ENCODE data around the gene GLIS1. TPM values are rescaled to one million over a fixed set of nuclear protein-coding genes. Genes with fewer than 3 reads are reported as not detected.

Gene GLIS1
- total RNA-seq, 1 experiment from 2014 or later: not detected

DNA sequence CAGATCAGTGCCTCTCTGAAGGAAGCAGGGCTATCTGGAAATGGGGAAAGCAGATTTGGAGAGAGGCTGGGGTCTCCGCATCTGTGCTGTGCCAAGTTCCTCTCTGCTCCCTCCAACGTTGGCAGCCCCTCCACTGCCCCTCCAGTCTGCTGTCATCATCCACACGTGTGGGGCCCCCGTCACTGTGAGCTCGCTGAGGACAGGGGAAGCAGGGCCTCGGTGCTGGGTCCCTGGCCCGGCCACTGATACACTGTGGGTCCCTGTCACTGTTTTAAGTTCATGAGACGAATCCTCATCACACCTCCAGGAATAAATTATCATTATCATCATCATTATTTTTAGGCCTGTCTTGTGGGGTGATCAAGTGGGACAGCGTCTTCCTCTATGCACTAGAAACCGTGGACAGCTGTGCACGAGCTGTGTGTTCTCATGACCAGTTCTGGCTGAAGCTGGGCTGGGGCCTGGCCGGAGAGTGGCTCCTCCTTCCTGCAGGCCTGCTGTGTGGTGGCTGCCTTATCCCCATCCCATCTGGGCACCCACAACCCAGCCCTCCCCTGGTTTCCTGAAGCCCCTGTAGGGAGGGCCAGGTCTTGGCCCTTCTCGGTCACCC, 227.5 kb downstream of the GLIS1 start:
- Histone ChIP-seq H3K79me2 (ENCODE audit: low read depth) (no peaks in the 10 kb centered on the region), H3K4me1 (replicated peaks; ENCODE audit: insufficient read depth) (no peaks in the 10 kb centered on the region), H3K9me2 (ENCODE audit: insufficient read depth) (no peaks in the 10 kb centered on the region), H3F3A (ENCODE audit: insufficient read depth, low read depth) (no peaks in the 10 kb centered on the region), H3K27ac (no peak overlapping the region), H3K27me3 (ENCODE audit: insufficient read depth, low read depth) (no peaks in the 10 kb centered on the region), H3K36me3 (ENCODE audit: low read depth) (no peaks in the 10 kb centered on the region), H3K9me3 (ENCODE audit: insufficient read depth, low read depth) (no peaks in the 10 kb centered on the region), H3K4me2 (no peak overlapping the region), H3K4me3 (no peak overlapping the region), H4K20me1 (ENCODE audit: insufficient read depth) (no peaks in the 10 kb centered on the region), H2AFZ (no peak overlapping the region)
- intact Hi-C loops (cut with micrococcal nuclease; ENCODE audit: unreplicated experiment): no loop called here
- ChIA-PET CTCF (no interaction called here), POLR2A (ENCODE audit: unreplicated experiment) (interaction anchor here (0.6 kb wide), 1 partner anchor 39 kb away, joined by 4 read pairs; no protein-coding TSS in a partner anchor)
- BruUV-seq (replicated peaks): no TSS peak
- DNase-seq: no peak
- TF ChIP-seq, protein P1, sequence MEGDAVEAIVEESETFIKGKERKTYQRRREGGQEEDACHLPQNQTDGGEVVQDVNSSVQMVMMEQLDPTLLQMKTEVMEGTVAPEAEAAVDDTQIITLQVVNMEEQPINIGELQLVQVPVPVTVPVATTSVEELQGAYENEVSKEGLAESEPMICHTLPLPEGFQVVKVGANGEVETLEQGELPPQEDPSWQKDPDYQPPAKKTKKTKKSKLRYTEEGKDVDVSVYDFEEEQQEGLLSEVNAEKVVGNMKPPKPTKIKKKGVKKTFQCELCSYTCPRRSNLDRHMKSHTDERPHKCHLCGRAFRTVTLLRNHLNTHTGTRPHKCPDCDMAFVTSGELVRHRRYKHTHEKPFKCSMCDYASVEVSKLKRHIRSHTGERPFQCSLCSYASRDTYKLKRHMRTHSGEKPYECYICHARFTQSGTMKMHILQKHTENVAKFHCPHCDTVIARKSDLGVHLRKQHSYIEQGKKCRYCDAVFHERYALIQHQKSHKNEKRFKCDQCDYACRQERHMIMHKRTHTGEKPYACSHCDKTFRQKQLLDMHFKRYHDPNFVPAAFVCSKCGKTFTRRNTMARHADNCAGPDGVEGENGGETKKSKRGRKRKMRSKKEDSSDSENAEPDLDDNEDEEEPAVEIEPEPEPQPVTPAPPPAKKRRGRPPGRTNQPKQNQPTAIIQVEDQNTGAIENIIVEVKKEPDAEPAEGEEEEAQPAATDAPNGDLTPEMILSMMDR (conservative IDR thresholded peaks at IDR 0.05): no peak
- no peak for TF ChIP-seq EZH2 (IDR thresholded peaks at IDR 0.05; ENCODE audit: low read depth)

DNA sequence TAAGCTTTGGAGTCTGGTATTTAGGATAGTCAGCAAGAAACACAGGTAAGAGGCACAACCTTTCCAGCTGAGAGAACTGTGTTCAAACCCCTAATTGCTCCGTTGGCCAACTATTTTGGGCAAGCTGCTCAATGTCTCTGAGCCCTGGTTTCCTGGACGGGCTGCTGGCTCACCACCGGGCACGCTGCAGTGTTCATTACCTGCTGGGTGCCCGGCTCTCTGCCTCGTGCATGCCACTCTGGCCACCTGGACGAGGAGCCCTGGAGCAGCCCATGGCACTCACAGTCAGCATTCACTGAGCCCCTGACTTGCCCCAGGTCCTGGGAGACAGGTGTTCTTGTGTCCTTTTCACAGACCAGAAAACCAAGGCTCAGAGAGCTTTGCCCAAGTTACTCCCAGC, 228.7 kb downstream of the GLIS1 start:
- Histone ChIP-seq H4K20me1 (ENCODE audit: insufficient read depth) (no peaks in the 10 kb centered on the region), H3K4me2 (no peak overlapping the region), H3K79me2 (ENCODE audit: low read depth) (no peaks in the 10 kb centered on the region), H3K9me3 (ENCODE audit: insufficient read depth, low read depth) (no peaks in the 10 kb centered on the region), H3K4me3 (no peak overlapping the region), H3F3A (ENCODE audit: insufficient read depth, low read depth) (no peaks in the 10 kb centered on the region), H3K36me3 (ENCODE audit: low read depth) (no peaks in the 10 kb centered on the region), H3K4me1 (replicated peaks; ENCODE audit: insufficient read depth) (no peaks in the 10 kb centered on the region), H3K9me2 (ENCODE audit: insufficient read depth) (no peaks in the 10 kb centered on the region), H2AFZ (no peak overlapping the region), H3K27me3 (ENCODE audit: insufficient read depth, low read depth) (no peaks in the 10 kb centered on the region), H3K27ac (no peak overlapping the region)
- no TSS peak for BruUV-seq (replicated peaks)
- DNase-seq: no peak
- TF ChIP-seq, protein P1 (conservative IDR thresholded peaks at IDR 0.05): no peak
- no peak for TF ChIP-seq EZH2 (IDR thresholded peaks at IDR 0.05; ENCODE audit: low read depth)
- ChIA-PET POLR2A (ENCODE audit: unreplicated experiment) (no interaction called here), CTCF (interaction anchor here (0.6 kb wide), 1 partner anchor 1320 kb away, joined by 3 read pairs; no protein-coding TSS in a partner anchor)
- intact Hi-C loops (cut with micrococcal nuclease; ENCODE audit: unreplicated experiment): no loop called here

DNA sequence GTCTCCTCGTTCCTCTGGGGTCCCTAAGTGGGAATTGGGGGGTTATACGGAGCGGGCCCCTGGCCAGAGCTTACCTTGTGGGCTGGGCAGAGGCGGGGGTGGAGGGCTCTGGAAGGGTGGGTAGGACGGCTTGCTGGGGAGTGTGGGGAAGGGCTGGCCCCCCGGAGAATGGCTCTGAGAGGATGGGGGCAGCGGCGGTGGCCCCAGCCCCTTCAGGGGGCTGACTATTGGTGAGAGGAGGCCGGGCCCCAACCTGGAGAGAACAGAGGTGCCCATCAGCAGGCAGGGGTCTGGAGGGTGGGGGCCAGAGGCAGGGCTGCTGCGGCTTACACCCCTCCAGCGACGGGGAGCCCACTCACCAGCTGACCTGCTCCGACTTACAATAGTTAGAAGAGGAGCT, 229.2 kb downstream of the GLIS1 start:
- Histone ChIP-seq H3K4me1 (replicated peaks; ENCODE audit: insufficient read depth) (no peaks in the 10 kb centered on the region), H3K4me3 (no peak overlapping the region), H2AFZ (no peak overlapping the region), H3K9me2 (ENCODE audit: insufficient read depth) (no peaks in the 10 kb centered on the region), H3F3A (ENCODE audit: insufficient read depth, low read depth) (no peaks in the 10 kb centered on the region), H3K36me3 (ENCODE audit: low read depth) (no peaks in the 10 kb centered on the region), H3K9me3 (ENCODE audit: insufficient read depth, low read depth) (no peaks in the 10 kb centered on the region), H3K79me2 (ENCODE audit: low read depth) (no peaks in the 10 kb centered on the region), H4K20me1 (ENCODE audit: insufficient read depth) (no peaks in the 10 kb centered on the region), H3K4me2 (no peak overlapping the region), H3K27ac (no peak overlapping the region), H3K27me3 (ENCODE audit: insufficient read depth, low read depth) (no peaks in the 10 kb centered on the region)
- ChIA-PET CTCF (interaction anchor here (0.6 kb wide), 1 partner anchor 1320 kb away, joined by 3 read pairs; no protein-coding TSS in a partner anchor), POLR2A (ENCODE audit: unreplicated experiment) (interaction anchor here (0.7 kb wide), 1 partner anchor 206 kb away, joined by 8 read pairs; no protein-coding TSS in a partner anchor)
- DNase-seq: no peak
- intact Hi-C loops (cut with micrococcal nuclease; ENCODE audit: unreplicated experiment): no loop called here
- no TSS peak for BruUV-seq (replicated peaks)
- TF ChIP-seq, protein P1 (conservative IDR thresholded peaks at IDR 0.05): no peak
- TF ChIP-seq EZH2 (IDR thresholded peaks at IDR 0.05; ENCODE audit: low read depth): no peak

All from PC-9 (cell line).